Astrocyte of the hippocampus (primary cell): ENCODE measurements around the gene LCP1.

Source experiments
- DNase-seq: peaks from one replicate; pipeline ENCODE4 v3.0.0; 2011; ENCODE audit warnings: low read depth, low spot score

LCP1 gene

DNA sequence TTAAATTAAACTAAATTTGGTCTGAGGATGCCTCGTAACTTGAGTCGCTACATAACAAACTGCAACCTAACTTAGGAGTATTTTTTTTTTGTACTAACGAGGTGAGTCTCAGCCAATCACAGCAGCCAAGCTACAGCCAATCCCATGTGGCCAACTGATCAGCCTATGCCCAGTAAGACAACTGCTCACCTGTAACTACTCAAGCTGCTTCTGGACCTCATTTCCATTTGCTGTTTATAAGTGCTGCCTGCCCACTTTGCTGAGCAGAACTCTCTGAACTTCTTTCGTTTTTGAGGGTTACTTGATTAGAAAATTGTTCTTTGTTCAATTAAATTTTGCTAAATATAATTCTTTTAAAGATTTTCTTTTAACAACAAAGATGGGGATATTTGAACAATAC, 81.0 kb downstream of the LCP1 start:
- no peak for DNase-seq

DNA sequence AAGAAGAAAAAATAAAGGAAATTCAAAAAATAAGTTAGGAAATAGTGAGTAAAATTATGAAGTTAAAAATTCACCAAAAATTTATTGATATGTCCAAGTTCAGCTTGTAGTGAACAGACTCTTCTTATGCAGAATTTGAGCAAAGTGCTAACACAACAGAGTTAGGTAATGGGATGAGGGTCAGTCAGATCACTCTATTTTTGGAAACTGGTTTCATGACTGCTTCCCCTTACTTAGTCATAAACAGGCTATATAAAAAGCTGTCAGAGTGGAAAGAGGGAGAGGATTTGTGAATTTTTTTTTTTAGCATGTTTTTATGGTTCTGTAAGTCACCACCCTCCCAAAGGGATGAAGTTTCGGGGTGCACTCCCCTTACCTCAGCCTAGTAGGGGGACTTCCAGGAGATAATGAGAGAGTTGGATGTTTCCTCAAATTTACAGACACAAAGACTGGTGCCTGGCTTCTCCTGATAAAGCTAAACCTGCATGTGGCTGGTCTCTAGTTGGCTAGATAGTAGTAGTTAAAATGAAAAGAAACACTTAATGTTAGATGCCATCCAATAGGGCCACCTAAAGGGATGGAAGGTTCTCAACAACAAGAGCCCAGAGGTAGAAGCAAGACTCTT, 81.7 kb downstream of the LCP1 start:
- DNase-seq: no peak

DNA sequence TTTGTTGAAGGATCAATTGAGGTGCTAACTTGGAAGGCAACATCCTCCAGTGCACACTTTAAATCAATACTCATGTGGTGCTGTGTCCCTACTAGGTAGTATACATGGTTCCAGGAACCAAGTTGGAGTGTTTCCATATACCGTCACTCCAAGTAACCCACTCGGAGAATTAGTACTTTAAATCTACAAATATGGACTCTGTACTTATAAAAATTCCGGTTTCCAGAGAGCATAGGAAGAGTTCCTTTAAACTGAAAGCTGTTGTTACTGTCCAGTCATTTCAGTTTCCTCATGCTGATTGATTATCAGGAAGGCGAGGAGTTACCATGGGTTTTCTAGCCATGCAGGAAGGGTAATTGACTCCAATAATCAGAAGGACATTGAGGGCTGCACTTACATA, 84.3 kb downstream of the LCP1 start:
- no peak for DNase-seq

GRCh38 chr13:46097015-46097414, 85.0 kb downstream of the LCP1 start:
- DNase-seq: peak; percentile 7

GRCh38 chr13:46094478-46094877, 87.5 kb downstream of the LCP1 start:
- DNase-seq: no peak

DNA sequence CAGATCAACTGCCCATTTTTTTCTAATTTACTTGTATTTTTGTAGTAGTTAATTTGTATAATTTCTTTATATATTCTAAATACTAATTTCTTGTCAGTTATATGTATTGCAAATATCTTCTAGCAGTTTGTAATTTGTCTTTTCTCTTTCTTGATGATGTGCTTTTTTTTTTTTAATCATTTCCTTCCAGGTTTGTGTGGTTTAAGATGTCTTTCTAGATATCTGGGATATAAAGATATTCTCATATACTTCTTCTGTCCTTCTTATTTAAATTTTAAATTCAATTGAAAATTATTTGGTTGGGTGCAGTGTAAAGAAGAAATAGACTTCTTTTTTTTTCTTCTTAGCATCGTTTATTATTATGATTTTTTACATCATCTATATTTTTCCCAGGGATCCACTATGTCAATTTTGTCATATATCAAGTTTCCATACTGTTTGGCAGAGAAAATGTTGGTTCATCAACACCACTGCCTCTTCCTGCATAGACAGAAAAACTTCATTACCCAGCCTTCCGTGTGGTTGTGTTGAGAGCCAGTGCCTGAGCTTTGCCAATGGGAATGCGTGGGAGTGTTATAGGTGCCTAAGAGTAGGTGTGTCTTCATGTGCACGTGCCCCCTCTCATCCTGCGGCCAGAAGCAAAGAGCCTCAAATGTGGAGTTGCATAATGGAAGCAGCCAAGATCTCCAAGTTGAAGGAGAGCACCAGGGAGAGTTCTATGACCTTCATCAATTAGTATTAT, 93.0 kb downstream of the LCP1 start:
- no peak for DNase-seq

- DNase-seq: no peak
Measured at GRCh38 chr13:46087481-46087880, 94.5 kb downstream of the LCP1 start.

DNA sequence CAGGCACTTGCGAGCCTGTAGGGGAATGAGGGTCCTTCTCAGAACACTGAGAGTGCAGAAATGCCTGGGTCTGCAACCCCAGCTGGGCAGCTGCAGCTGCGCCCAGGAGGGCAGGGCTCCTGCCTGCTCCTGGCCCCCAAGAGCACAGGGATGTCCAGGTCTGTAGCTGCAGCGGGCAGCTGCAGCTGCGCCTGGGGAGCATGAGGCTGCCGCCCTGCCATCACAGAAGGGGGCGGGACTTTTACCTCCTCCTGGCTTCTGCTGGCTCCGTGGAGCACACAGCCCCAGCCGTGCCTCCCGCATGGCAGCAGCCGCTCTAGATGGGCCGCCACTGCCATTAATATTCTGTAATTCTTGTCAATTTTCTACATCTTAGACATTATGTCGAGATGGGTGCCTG, 95.0 kb downstream of the LCP1 start:
- DNase-seq: no peak

DNA sequence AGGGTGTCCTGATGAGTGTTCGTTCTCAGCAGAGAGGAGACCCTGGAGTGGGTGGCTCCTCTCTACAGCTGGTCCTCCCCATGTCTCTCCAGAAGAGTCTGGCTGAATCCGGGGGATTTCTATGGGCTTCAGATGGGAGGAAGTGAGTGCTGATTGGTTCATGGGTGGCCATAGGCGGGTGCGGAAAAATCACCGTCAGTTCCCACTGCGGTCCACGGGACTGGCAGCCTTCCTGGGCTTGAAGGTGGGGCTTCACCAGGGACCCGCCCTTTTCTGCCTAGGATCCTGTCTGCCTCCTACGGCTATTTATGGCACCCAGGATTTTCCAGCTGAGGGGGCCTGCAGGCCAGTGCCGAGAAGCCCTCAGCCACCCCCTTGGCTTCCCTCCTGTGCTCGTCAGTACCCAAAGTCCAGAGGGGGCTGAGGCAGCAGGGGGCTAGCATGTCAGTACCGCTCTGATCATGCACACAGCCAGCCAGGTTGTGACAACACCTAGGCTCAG, 95.5 kb downstream of the LCP1 start:
- DNase-seq: no peak

GRCh38 chr13:46085737-46086136, 96.2 kb downstream of the LCP1 start:
- DNase-seq: no peak

DNA sequence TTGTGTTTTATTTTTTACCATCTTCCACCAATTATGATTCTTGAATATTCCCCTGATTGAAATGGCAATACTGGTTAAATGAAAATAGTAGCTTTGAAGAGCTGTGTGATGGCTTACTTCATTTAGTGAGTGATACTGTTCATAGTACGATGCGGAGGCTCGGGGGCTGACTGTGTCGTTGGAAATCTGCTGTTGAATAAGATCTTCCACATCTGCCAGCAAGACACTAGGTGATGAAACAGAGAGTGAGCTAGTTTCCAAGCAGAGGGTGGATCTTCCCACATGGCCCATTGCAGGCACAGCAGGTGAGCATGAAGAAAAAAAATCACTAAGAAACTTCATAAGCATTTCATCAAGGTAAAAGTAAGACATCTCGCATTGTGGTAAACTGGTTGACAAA, 99.7 kb downstream of the LCP1 start:
- no peak for DNase-seq

DNA sequence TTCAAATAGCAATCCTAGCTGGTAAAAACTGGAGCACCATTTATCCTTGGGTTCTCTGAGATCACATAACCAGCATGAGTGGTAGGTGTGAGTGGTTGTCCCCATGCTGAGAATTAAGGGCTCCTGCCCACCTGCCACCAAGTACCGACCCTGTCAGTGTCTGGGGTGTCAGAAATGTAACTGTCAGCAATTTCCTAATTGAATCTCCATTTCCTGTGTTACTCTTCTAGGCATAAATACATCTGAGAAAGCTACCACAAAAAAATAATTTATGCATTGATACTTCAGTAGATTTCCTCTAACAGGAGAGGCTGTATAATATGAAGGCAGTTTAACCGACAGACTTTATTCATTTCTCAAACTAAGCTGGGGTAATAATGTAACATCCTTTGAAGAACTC, 102.2 kb downstream of the LCP1 start:
- no peak for DNase-seq

GRCh38 chr13:46077265-46077664, 104.7 kb downstream of the LCP1 start:
- no peak for DNase-seq

- no peak for DNase-seq
Measured at GRCh38 chr13:46076827-46077226, 105.2 kb downstream of the LCP1 start.
